Stimulated activated CD8-positive, alpha-beta memory T cell treated with anti-CD3 and anti-CD28 coated beads, Interleukin-4, amount 100 ng/mL, for 1 hour (primary cell): ENCODE results near the gene GOLGB1.
A peak's percentile ranks its signal among the peaks of the same experiment; 100 is the strongest.
"Not testable (repeated sequence)": the region's sequence is repeated elsewhere in the genome, so short reads cannot be mapped to it uniquely, and the experiment has no call there.

Source experiments
- DNase-seq, 2 donors: peaks; one replicate each; pipeline ENCODE4 v3.0.0-alpha.2; 2020; ENCODE audit warnings: low read depth in 2 of 2, low spot score in 1 of 2

The GOLGB1 gene, protein sequence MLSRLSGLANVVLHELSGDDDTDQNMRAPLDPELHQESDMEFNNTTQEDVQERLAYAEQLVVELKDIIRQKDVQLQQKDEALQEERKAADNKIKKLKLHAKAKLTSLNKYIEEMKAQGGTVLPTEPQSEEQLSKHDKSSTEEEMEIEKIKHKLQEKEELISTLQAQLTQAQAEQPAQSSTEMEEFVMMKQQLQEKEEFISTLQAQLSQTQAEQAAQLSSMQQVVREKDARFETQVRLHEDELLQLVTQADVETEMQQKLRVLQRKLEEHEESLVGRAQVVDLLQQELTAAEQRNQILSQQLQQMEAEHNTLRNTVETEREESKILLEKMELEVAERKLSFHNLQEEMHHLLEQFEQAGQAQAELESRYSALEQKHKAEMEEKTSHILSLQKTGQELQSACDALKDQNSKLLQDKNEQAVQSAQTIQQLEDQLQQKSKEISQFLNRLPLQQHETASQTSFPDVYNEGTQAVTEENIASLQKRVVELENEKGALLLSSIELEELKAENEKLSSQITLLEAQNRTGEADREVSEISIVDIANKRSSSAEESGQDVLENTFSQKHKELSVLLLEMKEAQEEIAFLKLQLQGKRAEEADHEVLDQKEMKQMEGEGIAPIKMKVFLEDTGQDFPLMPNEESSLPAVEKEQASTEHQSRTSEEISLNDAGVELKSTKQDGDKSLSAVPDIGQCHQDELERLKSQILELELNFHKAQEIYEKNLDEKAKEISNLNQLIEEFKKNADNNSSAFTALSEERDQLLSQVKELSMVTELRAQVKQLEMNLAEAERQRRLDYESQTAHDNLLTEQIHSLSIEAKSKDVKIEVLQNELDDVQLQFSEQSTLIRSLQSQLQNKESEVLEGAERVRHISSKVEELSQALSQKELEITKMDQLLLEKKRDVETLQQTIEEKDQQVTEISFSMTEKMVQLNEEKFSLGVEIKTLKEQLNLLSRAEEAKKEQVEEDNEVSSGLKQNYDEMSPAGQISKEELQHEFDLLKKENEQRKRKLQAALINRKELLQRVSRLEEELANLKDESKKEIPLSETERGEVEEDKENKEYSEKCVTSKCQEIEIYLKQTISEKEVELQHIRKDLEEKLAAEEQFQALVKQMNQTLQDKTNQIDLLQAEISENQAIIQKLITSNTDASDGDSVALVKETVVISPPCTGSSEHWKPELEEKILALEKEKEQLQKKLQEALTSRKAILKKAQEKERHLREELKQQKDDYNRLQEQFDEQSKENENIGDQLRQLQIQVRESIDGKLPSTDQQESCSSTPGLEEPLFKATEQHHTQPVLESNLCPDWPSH (N-terminal part only)

DNA sequence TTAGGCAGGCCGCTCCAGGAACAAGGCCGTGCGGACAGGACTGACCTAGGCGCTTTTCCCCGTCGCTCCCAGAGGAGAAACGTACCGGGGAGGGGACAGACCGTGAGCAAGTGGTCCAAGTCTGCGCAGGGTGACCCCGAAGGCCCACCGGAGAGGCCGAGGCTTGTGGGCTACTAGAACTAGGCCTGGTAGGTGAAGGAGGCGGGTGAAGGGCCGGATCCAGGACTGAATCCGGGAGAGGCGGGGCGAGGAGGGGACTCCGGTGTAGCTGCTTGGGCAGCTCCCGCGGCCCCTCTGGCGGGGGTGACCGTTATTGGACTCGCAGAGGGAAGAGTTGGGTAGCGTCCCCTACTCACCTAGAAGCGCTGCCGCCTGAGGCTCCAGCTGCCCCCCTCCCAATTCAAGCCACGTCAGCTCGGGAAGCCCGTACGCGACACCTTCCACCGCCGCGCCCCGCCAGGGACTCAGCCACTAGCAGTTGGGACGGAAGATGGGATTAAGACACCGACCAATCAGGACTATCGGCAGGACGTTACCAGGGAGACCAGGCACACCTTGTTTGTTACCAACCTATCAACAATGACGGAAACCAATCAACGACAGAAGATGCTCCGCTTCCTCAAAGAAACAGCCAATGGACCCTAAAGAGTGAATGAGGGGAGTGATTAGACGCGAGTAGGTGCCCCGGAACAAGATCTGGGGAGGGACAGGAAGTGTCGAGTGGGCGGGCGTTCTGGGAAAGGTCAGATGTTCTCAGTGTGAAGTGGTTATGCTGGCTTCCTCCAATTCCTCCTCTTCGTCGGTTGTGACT is at the start of gene GOLGB1:
Gene GOLGB1 (minus strand): TSS at position 466 of the 811 bp plus-strand sequence. CDS start 18,770 bp downstream, outside the sequence.
- peak; percentile 73 to 86 for DNase-seq

DNA sequence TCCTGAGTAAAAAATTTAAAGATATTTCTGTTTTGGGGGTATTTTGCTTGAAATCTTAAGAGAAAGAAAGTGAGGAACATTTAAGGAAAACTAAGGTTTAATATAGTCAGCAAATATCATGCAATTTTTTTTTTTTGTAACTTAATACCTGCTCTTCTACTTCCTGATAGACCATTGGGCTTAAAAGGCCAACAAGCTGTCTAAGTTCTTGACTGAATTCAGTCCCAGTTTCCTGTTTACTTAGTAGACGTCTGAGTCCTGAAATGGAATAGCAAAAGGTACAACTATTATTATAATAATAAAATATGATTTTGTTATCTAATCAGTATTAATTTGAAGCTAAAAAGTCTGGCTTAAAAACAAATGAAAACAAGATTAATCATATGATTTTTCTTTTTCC is 47.4 kb upstream of the GOLGB1 start:
- no peak for DNase-seq

DNA sequence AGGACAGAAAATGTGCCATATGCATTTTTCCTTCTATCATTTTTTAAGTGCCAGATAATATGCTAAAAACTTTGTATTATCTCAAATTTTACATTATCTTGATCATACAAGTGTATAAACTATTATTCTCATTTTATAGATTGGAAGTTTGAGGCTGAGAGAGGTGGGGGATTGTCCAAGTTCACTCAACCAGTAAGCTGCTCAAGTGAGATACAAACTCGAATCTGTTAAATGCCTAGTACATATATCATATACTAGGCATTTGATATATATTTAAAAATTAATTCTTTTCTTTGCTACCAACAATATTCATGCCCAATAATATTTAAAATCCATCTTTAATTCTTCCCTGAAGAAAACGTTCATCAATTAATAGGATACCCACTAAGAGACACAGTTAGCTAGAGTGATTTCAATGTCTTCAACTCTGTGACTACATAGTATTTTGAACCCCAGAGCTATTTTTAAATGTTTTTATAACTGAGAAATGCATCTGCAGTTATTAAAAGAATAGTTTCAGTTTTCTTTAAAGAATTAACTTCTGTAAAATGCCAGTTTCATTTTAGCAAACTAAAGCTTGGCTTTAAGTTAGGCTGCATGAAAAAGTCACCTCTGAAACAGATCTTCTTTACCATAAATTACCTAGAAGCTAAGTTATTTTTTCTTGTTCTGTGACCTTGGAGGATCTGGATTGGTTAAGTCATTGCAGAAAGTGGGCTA is 44.9 kb upstream of the GOLGB1 start:
- DNase-seq: no peak

DNA sequence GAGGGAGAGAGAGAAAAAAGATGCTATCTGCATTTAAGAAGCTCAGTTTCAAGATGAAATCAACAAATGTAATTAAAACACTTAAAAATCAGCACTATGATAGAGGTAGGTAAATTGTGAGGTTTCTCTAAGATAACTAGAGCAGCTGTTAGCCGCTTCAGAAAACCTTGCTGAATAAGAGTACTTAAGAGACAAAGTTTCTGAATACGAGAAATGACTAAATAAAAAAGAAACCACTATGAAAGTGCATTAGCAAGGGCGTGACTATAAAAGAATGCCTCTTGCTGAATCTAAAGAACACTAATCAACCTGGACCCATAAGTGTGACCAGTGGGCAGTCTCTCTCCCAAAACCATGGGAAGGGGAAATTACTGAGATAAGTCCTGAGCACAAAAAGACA is 43.5 kb upstream of the GOLGB1 start:
- no peak for DNase-seq

DNA sequence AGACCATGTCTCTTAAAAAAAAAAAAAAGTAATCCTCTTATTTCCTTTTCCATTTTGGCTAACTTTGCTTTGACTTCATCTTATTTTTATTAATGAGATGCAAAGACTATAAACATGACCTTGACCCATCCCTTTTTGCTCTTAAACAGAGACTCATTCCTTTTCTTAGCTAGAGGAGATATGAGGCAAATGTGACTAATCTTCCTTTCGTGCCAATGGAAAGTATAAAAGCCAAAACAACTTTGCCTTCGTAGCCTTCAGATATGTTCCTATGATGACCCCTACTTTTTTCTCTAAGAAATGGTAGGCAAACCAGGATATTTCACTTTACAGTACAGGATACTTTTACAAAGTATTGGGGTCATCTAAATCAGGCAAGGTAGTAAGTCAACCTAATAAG is 36.9 kb upstream of the GOLGB1 start:
- no peak for DNase-seq

DNA sequence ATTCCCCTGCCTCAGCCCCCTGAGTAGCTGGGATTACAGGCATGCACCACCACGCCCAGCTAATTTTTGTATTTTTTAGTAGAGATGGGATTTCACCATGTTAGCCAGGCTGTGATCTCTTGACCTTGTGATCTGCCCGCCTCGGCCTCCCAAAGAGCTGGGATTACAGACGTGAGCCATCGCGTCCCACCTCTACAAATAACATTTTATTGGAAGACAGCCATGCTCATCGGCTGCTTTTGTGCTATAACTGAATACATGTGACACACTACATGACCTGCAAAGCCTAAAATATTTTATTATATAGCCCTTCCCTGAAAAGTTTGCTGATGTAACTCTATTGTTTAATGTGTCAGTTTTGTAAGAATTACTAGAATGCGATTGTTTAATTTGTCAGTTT is 33.2 kb upstream of the GOLGB1 start:
- not testable (repeated sequence) for DNase-seq

DNA sequence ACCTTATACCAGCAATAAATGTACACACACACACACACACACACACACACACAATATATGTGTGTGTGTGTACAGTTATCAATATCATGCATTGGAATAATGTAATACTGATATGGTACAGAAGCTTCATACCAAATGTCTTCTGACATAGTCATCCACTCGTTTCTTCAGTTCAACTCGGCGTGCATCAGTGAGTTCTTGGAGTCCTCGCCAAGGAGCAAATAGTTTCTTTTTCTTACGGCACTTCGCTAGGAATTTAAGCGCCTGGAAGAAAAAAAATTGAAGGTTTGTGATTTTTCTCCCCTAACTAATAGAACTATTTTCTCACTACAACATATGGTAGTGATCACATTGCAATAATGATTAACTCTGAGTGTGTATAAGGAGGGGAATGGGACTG is 32.1 kb upstream of the GOLGB1 start:
- no peak for DNase-seq

DNA sequence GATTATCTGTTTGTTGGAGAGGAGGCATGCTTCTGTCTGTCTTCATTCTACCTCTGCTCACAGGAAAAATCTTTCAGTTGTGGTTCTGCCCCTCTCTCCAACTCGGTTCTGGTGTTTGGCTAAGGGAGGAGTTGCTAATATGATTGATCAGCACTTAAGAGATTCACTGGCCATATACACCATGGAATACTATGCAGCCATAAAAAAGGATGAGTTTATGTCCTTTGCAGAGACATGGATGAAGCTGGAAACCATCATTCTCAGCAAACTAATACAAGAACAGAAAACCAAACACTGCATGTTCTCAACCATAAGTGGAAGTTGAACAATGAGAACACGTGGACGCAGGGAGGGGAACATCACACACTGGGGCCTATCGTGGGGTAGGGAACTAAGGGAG is 25.6 kb upstream of the GOLGB1 start:
- not testable (repeated sequence) for DNase-seq

DNA sequence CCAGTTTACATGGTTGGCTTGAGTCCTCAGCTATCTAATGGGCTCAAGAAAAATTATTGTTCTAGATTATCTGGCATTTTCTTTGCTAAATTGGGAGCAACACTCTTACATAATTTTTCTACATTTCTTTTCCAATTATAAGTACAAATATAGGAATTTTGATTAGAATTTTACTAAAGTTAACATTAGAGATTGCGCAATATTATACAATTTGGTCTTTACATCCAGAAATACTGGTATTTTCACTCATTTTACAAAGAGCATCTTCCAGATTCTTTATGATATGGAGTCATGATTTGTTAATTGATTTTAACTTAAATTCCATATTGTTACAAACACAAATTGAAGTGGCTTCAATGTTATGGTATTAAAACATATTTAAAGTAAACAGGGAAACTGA is 19.7 kb upstream of the GOLGB1 start:
- no peak for DNase-seq

DNA sequence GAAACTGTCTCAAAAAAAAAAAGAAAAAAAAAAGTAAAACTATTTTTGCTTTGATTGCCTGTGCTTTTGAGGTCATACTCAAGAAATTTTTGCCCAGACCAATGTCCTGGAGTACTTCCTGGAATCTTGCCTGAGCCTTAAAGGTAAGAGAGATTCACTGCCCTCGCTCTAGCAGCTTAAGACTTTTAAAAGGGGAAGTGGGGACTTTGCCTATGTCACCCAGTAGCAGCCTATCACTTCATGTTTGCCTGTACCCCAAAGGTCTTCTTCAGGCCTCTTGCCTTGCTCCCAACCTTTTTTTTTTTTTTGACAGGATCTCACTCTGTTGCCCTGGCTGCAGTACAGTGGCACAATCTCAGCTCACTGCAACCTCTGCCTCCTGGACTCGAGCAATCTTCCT is 18.9 kb upstream of the GOLGB1 start:
- no peak for DNase-seq

DNA sequence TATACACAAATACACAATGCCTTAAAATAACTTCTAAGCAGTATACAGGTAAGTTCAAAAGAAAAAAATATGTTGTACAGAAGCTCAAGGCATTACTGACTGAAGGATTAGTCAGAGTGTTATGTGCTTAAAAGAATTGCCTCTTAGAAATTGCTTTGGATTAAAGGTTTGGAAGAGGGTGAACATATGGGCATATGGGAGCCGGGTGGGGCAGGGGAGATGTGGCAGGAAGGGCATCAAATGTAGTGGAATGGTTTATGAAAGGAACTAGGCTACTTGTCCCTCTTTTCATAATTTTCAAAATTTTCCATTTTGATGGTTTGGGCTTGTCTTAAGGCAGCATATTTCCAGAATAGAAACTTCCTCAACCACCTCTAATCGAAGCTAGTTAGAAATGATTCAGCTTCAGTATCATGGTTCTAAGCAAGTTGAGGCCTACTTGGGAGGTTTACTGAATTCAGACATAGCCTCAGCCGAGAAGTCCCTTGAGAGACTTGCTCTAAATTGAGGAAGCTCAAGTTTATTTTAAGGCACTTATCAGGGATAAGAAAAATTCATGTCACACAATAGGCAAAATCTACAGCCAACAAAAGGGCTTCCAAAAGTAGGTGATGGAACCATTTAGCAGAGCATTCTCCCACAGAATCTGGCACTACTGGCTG is 10.1 kb upstream of the GOLGB1 start:
- DNase-seq: no peak

DNA sequence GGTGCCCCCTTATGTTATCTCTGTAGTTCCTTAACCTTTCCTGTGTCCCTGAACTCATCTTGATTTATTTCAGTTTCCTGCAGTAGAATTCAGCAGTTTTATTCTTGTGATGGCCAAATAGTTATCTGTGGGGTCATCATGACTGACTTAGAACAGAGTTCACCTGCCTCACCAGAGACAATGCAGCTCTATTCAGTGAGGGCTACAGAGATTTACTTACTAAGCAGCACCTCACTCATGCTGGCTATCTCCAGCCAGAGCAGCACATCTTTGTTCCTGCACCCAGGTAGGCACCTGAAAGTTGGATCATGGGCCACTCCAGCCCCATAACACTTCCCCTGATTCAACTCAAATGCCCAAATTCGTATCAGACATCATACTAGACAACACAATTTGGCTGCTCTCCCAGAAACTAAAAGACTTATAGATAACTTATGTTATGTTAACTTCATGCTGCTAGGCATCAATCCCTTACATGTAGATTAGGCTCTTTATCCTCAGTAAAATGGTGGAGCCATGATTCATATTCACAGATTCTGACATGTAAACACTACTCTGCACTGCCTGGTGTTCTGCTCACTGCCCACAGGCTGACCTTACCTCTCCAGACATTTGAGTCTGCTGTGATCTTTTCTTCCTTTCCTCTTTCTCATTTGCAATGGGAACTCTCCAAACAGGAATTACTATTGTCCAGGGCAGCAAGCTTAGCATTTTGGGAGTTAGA is 9.3 kb upstream of the GOLGB1 start:
- DNase-seq: no peak

DNA sequence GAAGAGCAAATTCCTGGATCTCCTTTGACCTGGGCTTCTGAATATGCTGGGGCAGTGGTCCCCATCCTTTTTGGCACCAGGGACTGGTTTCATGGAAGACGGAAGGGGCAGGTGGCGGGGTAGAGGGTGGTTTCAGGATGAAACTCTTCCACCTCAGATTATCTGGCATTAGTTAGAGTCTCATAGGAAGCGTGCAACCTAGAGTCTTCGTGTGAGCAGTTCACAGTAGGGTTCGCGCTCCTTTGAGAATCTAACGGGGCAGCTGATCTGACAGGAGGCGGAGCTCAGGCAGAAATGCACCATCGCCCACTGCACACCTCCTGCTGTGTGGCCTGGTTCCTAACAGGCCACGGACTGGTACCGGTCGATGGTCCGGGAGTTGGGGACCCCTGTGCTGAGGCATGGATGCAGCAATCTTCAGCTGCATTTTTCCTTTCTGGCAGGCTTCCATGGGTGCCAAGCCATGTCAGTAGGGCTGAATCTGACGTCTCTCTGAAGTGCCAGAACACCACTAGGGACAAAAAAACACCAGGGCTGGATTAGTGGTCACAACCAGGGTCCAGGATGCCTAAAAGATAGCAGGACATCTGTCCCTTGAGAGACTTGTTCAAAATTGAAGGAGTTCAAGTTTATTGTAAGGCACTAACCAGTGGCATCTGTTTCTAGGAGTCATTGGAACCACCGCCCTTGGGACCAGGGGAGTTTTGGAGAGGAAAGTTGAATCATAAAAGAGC is 8.4 kb upstream of the GOLGB1 start:
- DNase-seq: no peak

DNA sequence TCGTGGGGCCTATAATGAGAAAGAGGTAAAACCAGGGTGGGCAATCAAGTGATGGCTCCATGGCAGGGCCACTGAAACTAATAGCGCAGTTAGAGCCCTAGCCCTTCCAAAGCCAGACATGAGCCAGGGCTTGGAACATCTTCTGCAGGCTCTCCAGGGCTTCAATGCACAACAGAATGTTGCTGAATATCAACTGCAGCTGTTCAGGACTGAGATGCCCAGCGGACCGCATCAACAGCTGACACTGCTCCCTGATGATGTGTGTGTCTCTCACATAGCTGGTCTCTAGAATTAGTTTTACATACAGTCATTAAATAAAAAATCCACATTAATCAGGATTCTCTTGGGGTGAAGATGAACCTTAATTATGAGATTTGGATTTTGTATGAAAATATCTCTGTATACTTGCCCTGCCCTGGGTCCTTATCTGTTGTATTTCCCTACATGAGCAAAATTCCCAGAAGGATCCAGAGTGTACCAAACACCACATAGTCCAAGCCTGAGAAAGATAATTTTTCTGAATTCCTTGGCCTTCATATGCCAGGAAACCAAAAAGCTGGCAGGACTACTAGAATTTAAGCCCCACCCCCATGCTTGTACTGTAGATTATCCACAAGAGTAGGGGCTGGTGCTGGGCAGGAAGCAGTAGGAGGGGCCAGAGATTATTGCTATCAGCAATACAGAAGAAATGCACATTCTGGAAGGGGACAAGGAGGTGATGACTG is 7.7 kb upstream of the GOLGB1 start:
- DNase-seq: no peak

DNA sequence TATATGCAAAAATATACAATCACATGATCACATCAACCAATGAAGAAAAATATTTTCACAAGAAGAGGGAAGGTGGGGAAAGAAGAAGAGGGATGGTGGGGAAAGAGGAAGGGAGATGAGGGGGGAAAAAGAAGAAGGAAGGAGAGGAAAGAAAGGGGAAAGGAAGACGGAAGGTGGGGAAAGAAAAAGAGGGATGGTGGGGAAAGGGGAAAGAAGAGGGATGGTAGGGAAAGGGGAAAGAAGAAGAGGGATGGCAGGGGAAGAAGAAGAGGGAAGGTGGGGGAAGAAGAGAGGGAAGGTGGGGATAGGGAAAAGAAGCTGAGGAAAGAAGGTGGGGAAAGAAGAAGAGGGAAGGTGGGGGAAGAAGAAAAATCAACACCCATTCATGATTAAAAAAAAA is 3.2 kb upstream of the GOLGB1 start:
- DNase-seq: no peak

DNA sequence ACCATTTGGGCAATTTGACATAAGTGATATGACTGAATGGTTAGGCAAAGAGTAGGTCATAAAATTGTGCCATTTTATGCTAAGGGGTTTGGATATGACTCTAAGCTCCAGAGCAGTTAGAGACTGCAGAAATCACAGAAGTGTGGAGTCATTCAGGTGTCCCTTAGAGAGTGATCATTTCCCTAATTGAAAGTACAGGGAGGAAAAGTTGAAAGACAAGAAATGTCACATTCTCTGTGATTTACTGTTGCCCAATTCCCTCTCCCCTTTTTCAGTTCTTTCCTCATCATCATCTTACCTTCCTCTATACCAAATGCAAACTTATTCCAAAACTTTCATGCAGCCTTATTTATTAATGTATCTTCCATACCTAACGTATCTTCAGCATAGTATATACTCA is 2.7 kb upstream of the GOLGB1 start:
- DNase-seq: no peak

DNA sequence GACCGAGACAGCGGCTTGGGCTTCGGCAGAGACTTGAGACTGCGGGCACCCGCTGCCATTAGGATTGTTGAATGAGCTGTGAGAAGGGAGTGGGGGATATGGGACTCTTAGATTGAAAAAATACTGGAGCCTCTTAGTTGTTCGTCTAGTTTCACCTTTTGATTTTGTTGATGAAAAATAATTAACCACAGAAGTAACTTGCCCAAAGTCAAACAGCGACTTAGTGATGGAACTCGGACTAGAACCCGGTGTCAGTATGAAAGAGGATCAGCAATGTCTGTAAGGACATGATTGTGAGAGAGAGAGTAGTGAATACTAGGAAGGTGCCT is 510 bp upstream of the GOLGB1 start:
- DNase-seq: no peak
